ENCODE measurements around the gene LIN7A.

The LIN7A gene

DNA sequence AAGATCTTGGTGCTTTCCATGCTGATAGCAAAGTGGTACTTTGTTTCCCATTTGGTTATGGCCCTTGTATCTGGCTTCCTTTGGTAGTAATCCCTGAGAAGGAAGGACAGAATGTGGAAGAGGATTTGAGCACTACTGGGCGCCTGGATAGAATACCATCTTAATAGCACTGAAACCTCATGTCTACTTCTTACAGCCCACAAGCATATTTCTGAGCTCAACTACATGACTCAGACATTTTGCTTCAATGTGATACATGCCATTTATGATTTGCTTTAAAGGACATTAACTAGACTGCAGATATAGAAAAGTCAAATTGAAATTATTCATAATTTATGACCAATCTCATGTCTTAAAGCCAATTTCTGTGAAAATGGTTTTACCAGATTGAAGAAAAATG lies 80.4 kb downstream of the LIN7A start:
- DNase-seq = no peak

DNA sequence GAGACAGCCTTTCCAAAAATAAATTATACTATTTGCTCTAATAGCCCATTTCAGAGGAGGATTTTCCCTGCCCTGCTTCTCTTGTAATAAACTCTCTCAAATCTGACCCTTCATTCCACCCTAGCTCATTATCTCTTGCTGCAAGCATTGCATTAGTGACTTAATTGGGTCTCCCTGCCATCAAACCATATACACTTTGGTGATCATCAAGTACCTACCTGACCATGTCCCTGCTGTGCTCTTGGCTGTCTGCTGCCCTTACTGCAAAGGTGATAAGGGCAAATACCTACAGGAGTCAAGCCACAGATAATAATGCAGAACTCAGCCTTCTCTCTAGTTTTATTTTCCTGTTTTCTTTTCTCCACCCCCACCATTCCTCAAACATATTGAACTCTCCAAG lies 88.4 kb downstream of the LIN7A start:
- no peak for DNase-seq

DNA sequence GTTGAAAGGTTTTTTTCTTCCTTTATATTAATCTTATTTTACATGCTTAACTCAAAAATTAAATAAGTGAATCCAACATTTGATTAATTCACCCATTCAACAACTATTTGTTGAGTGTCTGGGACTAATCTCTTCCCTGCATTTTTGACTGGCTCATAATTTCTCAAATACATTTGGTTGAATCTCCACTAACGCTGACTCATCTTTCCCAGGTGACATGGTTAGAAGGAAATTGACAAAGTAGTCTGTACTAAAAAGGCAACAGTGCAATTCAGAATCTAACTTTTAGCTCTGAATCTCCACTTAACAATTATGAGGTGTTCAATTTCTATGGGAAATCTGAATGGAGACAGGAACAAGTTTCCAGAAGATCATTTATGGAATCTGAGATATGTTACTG lies 88.9 kb downstream of the LIN7A start:
- no peak for DNase-seq

GRCh38 chr12:80847575-80847974 lies 90.2 kb downstream of the LIN7A start:
- no peak for DNase-seq

GRCh38 chr12:80846952-80847351 lies 90.8 kb downstream of the LIN7A start:
- no peak for DNase-seq

DNA sequence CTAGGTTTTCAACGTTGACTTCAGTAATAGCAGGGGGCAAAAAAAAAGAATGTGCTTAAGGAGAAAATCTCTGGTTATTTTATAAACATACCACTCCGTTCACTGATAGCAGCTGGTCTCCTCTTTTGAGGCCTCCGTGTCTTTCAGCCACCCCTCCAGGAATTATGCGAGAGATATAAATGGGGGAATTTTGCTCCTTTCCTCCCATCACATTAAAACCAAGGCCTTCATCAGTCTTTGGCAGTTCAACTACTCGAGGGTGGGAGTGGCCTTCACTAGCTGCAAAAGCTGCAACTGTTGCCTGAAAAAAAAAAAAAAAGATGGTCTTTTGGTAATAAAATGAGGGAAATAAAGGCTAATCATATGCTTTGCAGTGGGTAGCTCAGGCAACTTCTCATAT lies 92.1 kb downstream of the LIN7A start:
- no peak for DNase-seq

GRCh38 chr12:80843969-80844368 lies 93.8 kb downstream of the LIN7A start:
- DNase-seq = no peak

- no peak for DNase-seq
Observed at GRCh38 chr12:80838708-80839107, 99.0 kb downstream of the LIN7A start.

DNA sequence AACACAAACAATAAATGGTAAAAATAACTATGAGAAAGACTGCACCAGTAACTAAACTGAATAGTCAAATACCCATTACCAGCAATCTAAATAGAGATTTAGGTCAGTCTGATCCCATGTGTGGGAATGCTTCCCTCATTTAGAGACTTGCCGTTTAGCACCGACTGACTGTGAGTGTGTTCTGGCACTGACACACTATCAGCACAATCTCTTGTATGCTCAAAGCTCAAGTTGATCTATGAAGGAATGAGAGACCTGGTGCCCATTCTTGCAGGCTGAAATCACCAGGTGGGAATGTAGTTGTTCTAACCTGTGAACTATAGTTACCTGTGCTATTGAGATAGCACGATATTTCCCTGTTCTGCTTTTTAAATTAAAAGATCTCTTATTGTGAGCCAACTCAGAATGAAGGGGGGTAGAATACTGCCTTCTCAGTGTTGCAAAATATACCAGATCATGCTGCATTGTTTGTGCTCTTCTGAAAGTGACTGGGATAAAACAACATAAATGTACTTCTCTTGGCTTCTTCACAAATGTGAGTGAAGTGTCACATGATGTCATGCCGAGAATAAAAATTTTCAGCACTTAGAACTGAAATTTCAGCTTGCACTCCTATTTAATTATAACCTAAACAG lies 99.6 kb downstream of the LIN7A start:
- no peak for DNase-seq

GRCh38 chr12:80837342-80837978 lies 100.3 kb downstream of the LIN7A start:
- no peak for DNase-seq

DNA sequence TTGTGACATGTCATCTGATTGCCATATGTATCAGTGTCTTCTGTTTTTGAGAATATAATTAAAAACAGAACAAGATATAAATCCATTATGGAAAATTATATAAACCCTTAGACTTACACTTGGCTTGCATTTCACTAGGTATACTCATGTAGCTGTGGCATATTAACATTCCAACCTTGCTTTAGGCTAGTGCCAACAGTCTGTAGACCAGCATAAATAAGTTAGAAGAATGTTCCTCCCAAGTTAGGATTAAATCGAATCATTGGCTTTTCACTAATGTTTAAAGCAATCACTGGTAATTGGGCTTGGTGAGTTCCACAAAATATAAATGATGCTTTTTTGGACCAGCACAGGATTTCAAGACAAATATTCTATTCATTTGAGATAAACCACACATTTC lies 103.0 kb downstream of the LIN7A start:
- DNase-seq = no peak

DNA sequence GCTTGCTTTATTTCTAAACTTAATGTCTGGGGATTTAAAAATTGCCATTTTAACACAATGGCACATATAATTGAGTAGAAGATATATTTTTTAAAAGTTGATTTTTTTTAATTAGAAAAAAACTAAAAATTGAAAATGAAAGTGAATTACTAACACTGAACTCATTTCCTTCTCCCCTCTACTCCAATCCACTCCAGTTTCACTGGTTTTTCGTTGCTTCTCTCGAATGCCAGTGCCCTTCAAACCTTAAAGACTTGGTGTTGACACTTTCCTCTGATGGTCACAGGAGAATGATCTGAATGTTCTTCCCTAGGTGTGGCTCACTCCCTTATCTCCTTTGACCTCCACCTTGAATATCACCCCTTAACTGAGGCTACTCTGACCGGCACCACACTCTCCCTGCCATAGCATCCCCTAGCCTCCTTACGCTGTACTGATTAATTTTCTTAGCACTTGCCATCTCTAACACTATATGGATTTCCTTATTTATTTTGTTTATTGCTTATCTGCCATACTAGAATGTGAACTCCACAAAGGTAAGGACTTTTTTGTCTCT lies 107.1 kb downstream of the LIN7A start:
- DNase-seq = no peak

DNA sequence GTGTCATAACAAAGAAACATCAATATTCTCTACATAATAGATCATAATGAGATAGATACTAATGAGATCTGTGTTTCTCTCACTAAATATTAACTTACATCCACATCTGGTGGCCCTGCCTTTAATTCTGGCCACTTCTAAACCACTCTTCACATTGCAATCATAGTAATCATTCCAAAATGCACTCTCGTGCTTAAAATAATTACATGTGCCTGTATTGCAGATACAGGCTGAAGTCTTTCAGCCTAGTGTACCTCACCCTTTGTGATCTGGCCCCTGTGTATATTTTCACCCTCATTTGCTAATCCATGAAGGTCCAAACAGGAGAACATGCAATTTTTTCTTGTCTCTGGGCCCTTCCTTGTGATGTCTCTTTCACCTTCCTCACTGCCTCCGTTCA lies 108.0 kb downstream of the LIN7A start:
- DNase-seq = no peak

DNA sequence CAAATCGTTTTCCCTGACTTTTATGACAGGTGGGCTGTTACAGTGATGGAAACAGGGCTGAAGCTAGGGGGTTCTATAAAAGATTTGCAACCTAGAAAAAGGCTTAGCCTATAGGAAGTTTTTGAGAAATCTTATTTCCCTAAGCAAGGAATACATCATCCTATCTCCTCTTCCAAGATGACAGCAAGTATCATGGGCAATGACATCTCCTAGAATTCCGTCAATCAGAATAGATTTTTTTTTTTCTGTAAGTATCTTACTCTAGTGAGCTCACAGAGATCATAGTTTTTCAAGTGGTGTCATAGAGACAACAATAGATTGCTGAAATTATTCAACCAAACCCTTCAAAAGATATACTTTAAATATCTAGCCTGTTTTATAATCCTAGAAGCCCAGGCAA lies 112.2 kb downstream of the LIN7A start:
- DNase-seq = no peak

DNA sequence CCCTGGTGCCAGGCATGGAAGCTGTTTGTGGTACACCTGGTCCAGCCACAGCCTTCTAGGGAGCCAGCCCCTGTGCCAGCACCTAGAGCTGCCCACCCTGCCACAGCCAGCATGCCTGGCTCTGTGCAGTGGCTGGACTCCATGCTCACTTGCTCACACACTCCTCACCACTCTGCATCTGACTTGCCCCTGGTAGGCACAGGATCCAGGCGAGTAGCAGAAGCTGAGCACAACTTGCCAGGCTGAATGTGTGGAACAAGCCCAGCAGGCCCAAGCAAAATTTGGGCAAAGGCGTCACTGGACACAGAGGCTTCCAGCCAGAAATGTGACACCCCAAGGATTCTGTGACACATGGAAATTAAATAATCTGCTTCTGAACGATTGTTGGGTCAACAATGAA lies 114.3 kb downstream of the LIN7A start:
- no peak for DNase-seq

DNA sequence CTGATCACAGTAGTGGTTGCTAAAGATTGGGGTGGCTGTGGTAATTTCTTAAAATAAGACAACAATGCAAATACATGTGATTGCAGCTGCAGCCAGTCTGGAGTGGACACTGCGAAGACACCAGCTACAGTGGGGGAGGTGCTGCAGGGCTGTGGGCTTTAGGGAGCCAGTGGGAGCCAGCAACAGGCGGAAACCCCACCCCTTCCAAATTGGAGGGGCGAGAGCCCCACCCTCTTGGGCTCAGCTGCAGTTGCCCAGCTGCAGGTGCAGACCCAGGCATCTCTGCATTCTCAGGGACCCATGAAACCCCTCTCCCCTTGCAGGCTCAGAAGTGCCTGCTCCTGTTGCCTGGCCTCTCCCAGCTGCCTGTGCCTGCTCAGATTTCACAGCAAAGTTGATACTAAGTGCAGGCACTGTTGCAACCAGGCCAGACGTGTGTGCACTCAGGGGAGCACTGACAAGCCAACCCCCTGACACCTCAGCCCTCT lies 116.2 kb downstream of the LIN7A start:
- DNase-seq = no peak

- no peak for DNase-seq
Observed at GRCh38 chr12:80818878-80819277, 118.9 kb downstream of the LIN7A start.

DNA sequence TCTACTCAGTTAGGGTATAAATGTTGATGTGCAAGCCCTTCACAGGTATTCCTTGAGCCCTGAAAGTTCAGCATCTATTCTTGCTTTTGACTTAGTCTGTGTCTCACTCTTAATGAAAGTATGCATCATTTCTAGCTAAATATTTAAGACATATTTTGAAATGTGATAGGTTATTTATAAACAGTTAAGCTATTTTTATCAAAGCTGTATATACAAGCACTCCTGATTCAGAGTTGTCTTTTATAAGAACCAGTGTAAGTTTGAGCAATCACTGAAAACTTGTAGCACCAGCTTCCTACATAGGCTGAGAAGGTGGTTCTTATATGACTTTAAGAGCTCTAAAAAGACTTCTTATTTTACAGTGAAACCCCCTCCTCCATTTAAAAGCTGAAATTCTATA lies 122.4 kb downstream of the LIN7A start:
- no peak for DNase-seq

DNA sequence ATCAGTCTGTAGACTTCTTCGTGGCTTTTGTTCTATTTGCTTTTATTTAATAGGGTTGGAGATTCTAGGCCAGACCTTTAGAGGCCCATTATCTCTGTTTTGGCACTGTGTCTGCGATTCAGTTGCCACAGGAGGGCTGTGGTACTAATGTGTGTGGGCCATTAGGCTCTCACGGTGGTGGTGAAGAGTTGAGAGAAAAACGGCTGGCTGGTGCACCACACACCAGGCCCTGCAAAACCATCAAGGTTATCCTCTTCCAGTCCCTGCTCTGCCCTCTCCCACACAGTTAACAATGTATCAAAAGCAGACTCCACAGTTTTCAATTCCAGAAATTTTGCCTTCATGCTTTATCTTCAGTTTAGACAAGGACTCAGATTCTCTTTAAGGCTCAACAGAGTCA lies 123.3 kb downstream of the LIN7A start:
- DNase-seq = no peak

DNA sequence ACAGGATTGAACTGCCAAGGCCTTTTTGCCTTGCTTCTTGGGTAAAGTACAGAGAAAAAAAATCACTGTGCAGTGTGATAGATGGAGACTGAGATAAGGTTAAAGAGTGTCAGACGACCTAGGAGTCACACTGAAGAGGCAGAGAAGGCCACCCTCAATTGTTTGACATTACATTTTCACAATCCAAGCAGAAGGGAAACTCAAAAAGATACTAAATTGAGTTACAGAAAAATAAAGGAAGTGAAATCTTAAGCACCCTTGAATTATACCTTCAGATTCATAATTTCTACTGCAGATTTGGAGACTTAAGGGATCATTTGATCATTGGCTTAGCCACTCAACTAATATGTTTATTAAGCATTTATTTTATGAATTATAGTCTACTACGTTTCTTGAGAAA lies 123.9 kb downstream of the LIN7A start:
- no peak for DNase-seq

- DNase-seq = no peak
Observed at GRCh38 chr12:80811957-80812708, 125.6 kb downstream of the LIN7A start.

GRCh38 chr12:80810874-80811273 lies 126.9 kb downstream of the LIN7A start:
- DNase-seq = no peak

GRCh38 chr12:80807640-80808288 lies 130.0 kb downstream of the LIN7A start:
- no peak for DNase-seq
